Gastroesophageal sphincter (tissue), 4 donors: Measurements from ENCODE around the gene PSMD2. TPM values are rescaled to one million over a fixed set of nuclear protein-coding genes. Genes with fewer than 3 reads are reported as not detected.
A peak's percentile ranks its signal among the peaks of the same experiment; 100 is the strongest.
"Not testable (repeated sequence)": the region's sequence is repeated elsewhere in the genome, so short reads cannot be mapped to it uniquely, and the experiment has no call there.

ENCODE experiments used
- ATAC-seq: fragments of 150-250 bp; one replicate; pipeline ENCODE4 v1.9.1; 2016; ENCODE audit warnings: mild to moderate bottlenecking, moderate library complexity
- H3K27ac ChIP-seq, 4 donors: fragments of 200-600 bp; sonication (generic) in 3 of 4; 1 replicate in 3 of 4; 2 replicates in 1 of 4; pipeline ENCODE4 v1.5.1; 2016 to 2019
- H3K27me3 ChIP-seq: fragments of 200-600 bp; sonication (generic); one replicate; pipeline ENCODE4 v1.5.1; 2019
- H3K36me3 ChIP-seq, 2 donors: fragments of 200-600 bp; sonication (generic); one replicate each; pipeline ENCODE4 v1.5.1; 2019; ENCODE audit warnings: control low read depth in 1 of 2
- H3K4me1 ChIP-seq, 3 donors: fragments of 200-600 bp; sonication (generic); 1 replicate in 2 of 3; 2 replicates in 1 of 3; pipeline ENCODE4 v1.5.1; 2016 to 2019; ENCODE audit warnings: control low read depth in 2 of 3
- H3K4me3 ChIP-seq, 2 donors: fragments of 200-600 bp; sonication (generic); one replicate each; pipeline ENCODE4 v1.5.1; 2019; ENCODE audit warnings: mild to moderate bottlenecking in 1 of 2, moderate library complexity in 1 of 2
- H3K9me3 ChIP-seq, 3 donors: fragments of 200-600 bp; sonication (generic); one replicate each; pipeline ENCODE4 v1.5.1; 2017 to 2019; ENCODE audit warnings: control low read depth in 2 of 3
- EP300 ChIP-seq: sonication (generic); formaldehyde crosslinking; IDR thresholded peaks from one replicate; pipeline ENCODE4 v1.6.1; 2017; ENCODE audit warnings: antibody characterized with exemption, mild to moderate bottlenecking
- POLR2A ChIP-seq, 2 donors: fragments of 450-650 bp; IDR thresholded peaks; one replicate each; pipeline ENCODE4 v1.6.1; 2017; ENCODE audit warnings: antibody characterized with exemption in 2 of 2, mild to moderate bottlenecking in 2 of 2, moderate library complexity in 1 of 2
- POLR2AphosphoS5 ChIP-seq: sonication (generic); formaldehyde crosslinking; IDR thresholded peaks from one replicate; pipeline ENCODE4 v1.6.1; 2017; ENCODE audit warnings: antibody characterized with exemption
- WGBS, 2 donors: methylation state at CpG; one replicate each; pipeline ENCODE4 v1.1.5; 2018; ENCODE audit warnings: low coverage in 1 of 2; 5-methylcytosine and 5-hydroxymethylcytosine counted together
- total RNA-seq, 4 donors: library from RNA; depleted of rRNA; stranded (reverse); fragments of >200 nt; gene quantifications; one replicate each; pipeline ENCODE4 v1.1.0, GENCODE V29; 2016
- TF ChIP-seq, protein P1 (sequence below), 4 experiments: fragments of 200-600 bp in 2 of 4; fragments of 450-650 bp in 2 of 4; sonication (generic) in 1 of 4; IDR thresholded peaks; one replicate each; pipeline ENCODE4 v1.5.1; 2017 to 2019; ENCODE audit warnings: antibody characterized with exemption in 4 of 4, mild to moderate bottlenecking in 2 of 4, moderate library complexity in 2 of 4

The PSMD2 gene
- total RNA-seq, 4 donors from 2014 or later, result 225 to 365 (median 273) TPM

DNA sequence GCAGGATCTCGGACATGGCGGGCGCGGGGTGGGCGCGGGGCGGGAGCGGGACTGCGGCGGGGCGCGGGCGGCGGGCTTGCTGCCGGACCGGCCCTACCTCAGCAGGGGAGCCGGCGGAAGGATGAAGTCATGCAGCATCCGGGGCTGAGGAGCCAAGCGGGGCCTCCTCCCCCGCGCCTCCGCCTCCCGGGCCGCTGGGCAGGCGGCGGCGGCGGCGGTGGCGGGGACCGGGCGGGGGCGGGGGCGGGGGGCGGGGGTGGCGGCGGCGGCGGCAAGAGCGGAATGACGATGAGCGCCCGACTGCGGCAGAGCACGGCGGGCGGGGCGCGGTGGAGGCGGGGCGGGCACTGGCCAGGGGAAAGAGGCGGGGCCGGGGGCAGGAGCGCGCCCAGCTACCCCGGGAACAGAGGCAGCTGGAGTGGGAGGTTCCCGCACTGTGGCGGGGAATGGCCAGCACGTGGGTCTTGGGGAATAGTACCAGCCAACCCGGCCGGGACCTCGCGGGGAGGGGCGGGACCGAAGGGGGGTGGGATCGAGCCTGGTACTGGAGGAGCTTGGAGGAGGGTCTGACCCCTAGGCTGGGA is 37.7 kb upstream of the PSMD2 start, which contains the start of gene CAMK2N2:
TSS of gene CAMK2N2 (minus strand) at position 284 of the 584 bp plus-strand sequence. CDS start at position 16, 268 bp downstream.
- Histone ChIP-seq H3K27me3 (peaks cover 95% of the 10 kb centered on the region), H3K9me3 (no peaks in the 10 kb centered on the region), H3K36me3 (peaks cover 0 to 11% of the 10 kb centered on the region in 2 donors), H3K4me1 (peaks cover 0 to 36% (median 21%) of the 10 kb centered on the region in 3 donors), H3K27ac (no peak within 1 kb of the TSS), H3K4me3 (peak within 1 kb of the TSS in 1 of 2 donors; percentile 52)
- 0 to 2% methylated on average over 1 to 15 of the region's 67 CpGs for WGBS, 2 donors
- peak; percentile 59 for ATAC-seq
- no peak for TF ChIP-seq EP300

DNA sequence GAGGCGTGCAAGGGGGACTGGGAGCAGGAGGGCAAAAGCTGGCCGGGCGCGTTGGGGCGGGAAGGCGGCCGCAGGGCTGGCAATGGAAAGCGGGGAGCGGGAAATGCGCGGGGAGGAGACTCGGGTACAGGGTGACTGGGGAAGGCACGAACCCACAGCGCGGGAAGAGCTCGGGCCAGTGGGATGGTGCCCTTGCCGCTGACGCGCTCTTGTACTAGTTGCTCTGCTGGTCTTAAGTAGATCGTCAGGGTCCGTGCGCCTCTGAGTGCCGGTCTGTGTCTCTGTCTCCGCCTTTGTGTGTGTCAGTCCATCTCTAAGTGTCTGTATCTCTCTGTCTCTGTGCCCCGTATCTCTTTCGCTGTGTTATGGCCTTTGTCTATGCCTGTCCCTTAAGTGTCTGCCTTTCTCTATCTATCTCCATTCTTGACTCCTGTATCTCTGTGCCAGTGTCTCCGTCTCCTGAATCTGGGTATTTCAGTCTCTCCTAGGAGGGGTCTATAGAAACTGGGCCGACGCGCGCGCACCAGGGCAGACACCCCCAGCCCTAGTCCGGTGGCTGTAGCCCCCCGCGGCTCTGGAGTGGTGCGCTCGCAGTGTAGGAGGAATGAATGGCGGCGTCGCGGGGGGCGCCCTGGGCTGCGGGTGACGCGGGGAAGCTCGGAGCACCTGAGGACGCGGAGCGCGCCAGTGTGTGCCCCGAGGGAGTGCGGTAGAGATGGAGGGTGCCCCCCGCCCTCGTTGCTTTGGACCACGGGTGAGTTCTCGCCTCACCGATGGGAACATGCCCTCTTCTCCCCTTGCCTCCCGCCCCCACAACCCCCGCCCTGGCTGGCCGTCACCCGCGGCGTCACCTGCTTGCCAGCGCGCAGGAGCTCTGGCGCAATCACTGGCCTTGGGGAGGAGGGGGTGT is 36.9 kb upstream of the PSMD2 start:
- Histone ChIP-seq H3K4me1 (peaks cover 0 to 36% (median 21%) of the 10 kb centered on the region in 3 donors), H3K27ac (no peak overlapping the region), H3K9me3 (no peaks in the 10 kb centered on the region), H3K4me3 (peak overlapping the region in 1 of 2 donors; percentile 52), H3K27me3 (peaks cover 96% of the 10 kb centered on the region), H3K36me3 (peaks cover 0 to 11% of the 10 kb centered on the region in 2 donors)
- 1 to 4% methylated on average over 5 to 24 of the region's 66 CpGs for WGBS, 2 donors
- ATAC-seq, result no peak
- TF ChIP-seq POLR2A (IDR thresholded peaks at IDR 0.05) (no peak), EP300 (no peak), POLR2AphosphoS5 (no peak)
- TF ChIP-seq, protein P1, sequence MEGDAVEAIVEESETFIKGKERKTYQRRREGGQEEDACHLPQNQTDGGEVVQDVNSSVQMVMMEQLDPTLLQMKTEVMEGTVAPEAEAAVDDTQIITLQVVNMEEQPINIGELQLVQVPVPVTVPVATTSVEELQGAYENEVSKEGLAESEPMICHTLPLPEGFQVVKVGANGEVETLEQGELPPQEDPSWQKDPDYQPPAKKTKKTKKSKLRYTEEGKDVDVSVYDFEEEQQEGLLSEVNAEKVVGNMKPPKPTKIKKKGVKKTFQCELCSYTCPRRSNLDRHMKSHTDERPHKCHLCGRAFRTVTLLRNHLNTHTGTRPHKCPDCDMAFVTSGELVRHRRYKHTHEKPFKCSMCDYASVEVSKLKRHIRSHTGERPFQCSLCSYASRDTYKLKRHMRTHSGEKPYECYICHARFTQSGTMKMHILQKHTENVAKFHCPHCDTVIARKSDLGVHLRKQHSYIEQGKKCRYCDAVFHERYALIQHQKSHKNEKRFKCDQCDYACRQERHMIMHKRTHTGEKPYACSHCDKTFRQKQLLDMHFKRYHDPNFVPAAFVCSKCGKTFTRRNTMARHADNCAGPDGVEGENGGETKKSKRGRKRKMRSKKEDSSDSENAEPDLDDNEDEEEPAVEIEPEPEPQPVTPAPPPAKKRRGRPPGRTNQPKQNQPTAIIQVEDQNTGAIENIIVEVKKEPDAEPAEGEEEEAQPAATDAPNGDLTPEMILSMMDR (IDR thresholded peaks at IDR 0.05), result no peak

DNA sequence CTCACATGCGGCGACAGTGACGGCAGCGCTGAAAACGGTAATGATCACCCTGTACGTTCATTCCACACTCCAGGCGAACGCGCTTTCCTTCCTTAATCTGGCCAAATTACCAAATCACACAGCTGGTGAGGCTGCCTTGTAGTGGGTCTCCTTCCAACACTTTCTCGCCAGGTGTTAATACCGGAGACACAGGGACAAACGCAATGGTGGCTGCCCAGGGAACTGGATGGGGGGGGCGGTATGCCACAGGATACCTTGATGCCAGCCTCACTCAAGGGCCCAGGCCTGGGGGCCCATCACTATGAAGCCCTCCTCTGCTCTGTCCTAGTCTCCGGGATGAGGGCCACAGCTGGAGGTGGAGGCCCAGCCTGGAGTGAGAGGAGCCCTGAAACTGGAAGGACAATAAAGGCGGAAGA is 36.3 kb upstream of the PSMD2 start:
- TF ChIP-seq EP300 (no peak), POLR2AphosphoS5 (no peak), POLR2A (IDR thresholded peaks at IDR 0.05) (no peak)
- TF ChIP-seq, protein P1 (IDR thresholded peaks at IDR 0.05), result no peak
- H3K4me3 ChIP-seq, result no peak overlapping the region
- ATAC-seq, result no peak

DNA sequence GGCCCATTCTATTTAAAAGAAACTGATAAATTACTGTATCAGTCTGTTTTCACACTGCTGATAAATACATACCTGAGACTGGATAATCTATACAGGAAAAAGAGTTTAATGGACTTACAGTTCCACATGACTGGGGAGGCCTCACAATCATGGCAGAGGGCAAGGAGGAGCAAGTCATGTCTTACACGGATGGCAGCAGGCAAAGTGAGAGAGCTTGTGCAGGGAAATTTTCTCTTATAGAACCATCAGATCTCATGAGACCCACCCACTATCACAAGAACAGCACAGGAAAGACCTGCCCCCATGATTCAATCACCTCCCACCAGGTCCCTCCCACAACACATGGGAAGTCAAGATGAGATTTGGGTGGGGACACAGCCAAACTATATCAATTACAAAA is 31.8 kb upstream of the PSMD2 start:
- not testable (repeated sequence) for H3K4me1 ChIP-seq, H3K36me3 ChIP-seq, ATAC-seq, H3K9me3 ChIP-seq, H3K27ac ChIP-seq, H3K4me3 ChIP-seq
- peaks cover 93% of the 10 kb centered on the region for H3K27me3 ChIP-seq
- WGBS, 2 donors, result 56% methylated on average over 1 of the region's 1 CpG; no CpG with 5 or more reads in 1 of the 2 donors

More for the DNA sequence above, 36.3 kb upstream of the PSMD2 start:
- H3K4me1 ChIP-seq, result peaks cover 0 to 36% (median 21%) of the 10 kb centered on the region in 3 donors
- H3K27ac ChIP-seq, result no peak overlapping the region
- H3K36me3 ChIP-seq, result peaks cover 0 to 6% of the 10 kb centered on the region in 2 donors
- no peaks in the 10 kb centered on the region for H3K9me3 ChIP-seq
- WGBS, 2 donors, result 33% methylated on average over 3 of the region's 15 CpGs; no CpG with 5 or more reads in 1 of the 2 donors
- H3K27me3 ChIP-seq, result peaks cover 96% of the 10 kb centered on the region

DNA sequence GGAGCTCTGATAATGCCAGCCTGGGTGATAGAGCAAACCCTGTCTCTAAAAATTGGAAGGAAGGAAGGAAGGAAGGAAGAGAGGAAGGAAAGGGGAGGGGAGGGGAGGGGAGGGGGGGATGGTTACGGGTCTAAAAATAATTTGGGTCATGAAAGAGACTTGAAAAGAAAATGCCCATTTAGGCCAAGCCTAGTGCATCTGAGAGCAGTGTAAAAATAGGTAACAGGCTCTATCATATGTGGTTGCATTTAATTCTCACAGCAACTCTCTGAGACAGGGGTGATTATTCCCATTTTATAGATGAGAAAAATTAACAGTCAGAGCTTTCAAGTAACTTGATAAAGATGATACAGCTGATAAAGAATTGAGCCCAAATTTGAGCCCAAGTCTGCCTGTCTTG is 26.8 kb upstream of the PSMD2 start:
- H3K9me3 ChIP-seq, result no peaks in the 10 kb centered on the region
- TF ChIP-seq EP300 (no peak), POLR2AphosphoS5 (no peak), POLR2A (IDR thresholded peaks at IDR 0.05) (no peak)
- TF ChIP-seq, protein P1 (IDR thresholded peaks at IDR 0.05), result no peak
- H3K36me3 ChIP-seq, result no peaks in the 10 kb centered on the region
- H3K27me3 ChIP-seq, result peaks cover 96% of the 10 kb centered on the region
- WGBS, 2 donors, result 73% methylated on average over 1 of the region's 1 CpG; no CpG with 5 or more reads in 1 of the 2 donors
- no peak overlapping the region for H3K4me3 ChIP-seq
- no peak overlapping the region for H3K27ac ChIP-seq
- ATAC-seq, result no peak
- H3K4me1 ChIP-seq, result peaks cover 0 to 8% (median 0%) of the 10 kb centered on the region in 3 donors
